ENCODE results near the gene PELI1. TPM values are rescaled to one million over a fixed set of nuclear protein-coding genes. Genes with fewer than 3 reads are reported as not detected.

Gene PELI1
- total and polyA plus RNA-seq, 2 donors from 2014 or later, result 4.6 to 36.9 TPM

GRCh38 chr2:64108666-64109241 lies 35.5 kb downstream of the PELI1 start:
- intact Hi-C loops (cut with DNase I), result no loop called here
- Histone ChIP-seq H3K4me1 (ENCODE audit: control insufficient read depth in 2 of 3, insufficient read depth in 2 of 3, low read depth in 1 of 3, low read length in 3 of 3) (peaks cover 3 to 27% (median 13%) of the 10 kb centered on the region in 3 donors), H3K27ac (ENCODE audit: low read depth in 2 of 2, low read length in 2 of 2) (peak overlapping the region in 1 of 2 donors; percentile 17), H3K27me3 (ENCODE audit: control insufficient read depth, insufficient read depth, low read length) (no peaks in the 10 kb centered on the region), H3K9me3 (ENCODE audit: control insufficient read depth in 2 of 3, insufficient read depth in 1 of 3, low read length in 3 of 3) (no peaks in the 10 kb centered on the region), H3K36me3 (ENCODE audit: control insufficient read depth in 2 of 3, insufficient read depth in 3 of 3, low read length in 3 of 3) (peaks cover 0 to 3% (median 0%) of the 10 kb centered on the region in 3 donors), H3K9ac (ENCODE audit: low read length in 3 of 3) (no peak overlapping the region), H3K4me3 (ENCODE audit: low read length in 3 of 3) (no peak overlapping the region)
- FAIRE-seq (no peak), DNase-seq (no peak)
- TF ChIP-seq CTCF (IDR thresholded peaks at IDR 0.05; ENCODE audit: borderline replicate concordance, extremely low read depth, insufficient read depth), result no peak

- Histone ChIP-seq H3K27me3 (ENCODE audit: control insufficient read depth, insufficient read depth, low read length) (no peaks in the 10 kb centered on the region), H3K9me3 (ENCODE audit: control insufficient read depth in 2 of 3, insufficient read depth in 1 of 3, low read length in 3 of 3) (no peaks in the 10 kb centered on the region), H3K4me3 (ENCODE audit: low read length in 3 of 3) (peak overlapping the region in 1 of 3 donors; percentile 24), H3K27ac (ENCODE audit: low read depth in 2 of 2, low read length in 2 of 2) (peak overlapping the region; percentile 38 to 71), H3K4me1 (ENCODE audit: control insufficient read depth in 2 of 3, insufficient read depth in 2 of 3, low read depth in 1 of 3, low read length in 3 of 3) (peaks cover 3 to 27% (median 13%) of the 10 kb centered on the region in 3 donors), H3K9ac (ENCODE audit: low read length in 3 of 3) (no peak overlapping the region), H3K36me3 (ENCODE audit: control insufficient read depth in 2 of 3, insufficient read depth in 3 of 3, low read length in 3 of 3) (peaks cover 0 to 3% (median 0%) of the 10 kb centered on the region in 3 donors)
- DNase-seq (no peak), FAIRE-seq (no peak)
- intact Hi-C loops (cut with DNase I), result no loop called here
- TF ChIP-seq CTCF (IDR thresholded peaks at IDR 0.05; ENCODE audit: borderline replicate concordance, extremely low read depth, insufficient read depth), result no peak
These were observed 37.7 kb downstream of the PELI1 start for GRCh38 chr2:64106481-64106880.

- TF ChIP-seq CTCF (IDR thresholded peaks at IDR 0.05; ENCODE audit: borderline replicate concordance, extremely low read depth, insufficient read depth), result no peak
- Histone ChIP-seq H3K36me3 (ENCODE audit: control insufficient read depth in 2 of 3, insufficient read depth in 3 of 3, low read length in 3 of 3) (peaks cover 0 to 3% (median 0%) of the 10 kb centered on the region in 3 donors), H3K9ac (ENCODE audit: low read length in 3 of 3) (no peak overlapping the region), H3K27ac (ENCODE audit: low read depth in 2 of 2, low read length in 2 of 2) (peak overlapping the region; percentile 29 to 52), H3K9me3 (ENCODE audit: control insufficient read depth in 2 of 3, insufficient read depth in 1 of 3, low read length in 3 of 3) (no peaks in the 10 kb centered on the region), H3K4me1 (ENCODE audit: control insufficient read depth in 2 of 3, insufficient read depth in 2 of 3, low read depth in 1 of 3, low read length in 3 of 3) (peaks cover 3 to 27% (median 13%) of the 10 kb centered on the region in 3 donors), H3K4me3 (ENCODE audit: low read length in 3 of 3) (peak overlapping the region in 2 of 3 donors; percentile 6 to 7), H3K27me3 (ENCODE audit: control insufficient read depth, insufficient read depth, low read length) (no peaks in the 10 kb centered on the region)
- intact Hi-C loops (cut with DNase I), result no loop called here
- DNase-seq (peak in 2 of 5 donors; percentile 48 to 56), FAIRE-seq (peak; percentile 62)
These were observed 38.4 kb downstream of the PELI1 start for GRCh38 chr2:64105670-64106461.
